GM21529 (cell line): ENCODE measurements around the gene HACD2.

Source experiments
- ATAC-seq: cut with Tn5 transposase; IDR thresholded peaks from one replicate; pipeline ENCODE4 v1.9.1; 2021; ENCODE audit not compliant: unreplicated experiment

Gene HACD2

GRCh38 chr3:123584988-123585937 is at the start of gene HACD2:
Gene HACD2 (minus strand): TSS chr3:123585053. CDS start chr3:123585027, 26 bp downstream.
- peak; percentile 86 for ATAC-seq

- no peak for ATAC-seq
Observed at GRCh38 chr3:123634149-123635051, 49.5 kb upstream of the HACD2 start.

- ATAC-seq, result no peak
Observed at GRCh38 chr3:123633530-123633929, 48.7 kb upstream of the HACD2 start.

GRCh38 chr3:123632161-123632655 is 47.4 kb upstream of the HACD2 start:
- ATAC-seq, result no peak

- no peak for ATAC-seq
Observed at GRCh38 chr3:123629747-123630047, 44.8 kb upstream of the HACD2 start.

GRCh38 chr3:123628996-123629746 is 44.3 kb upstream of the HACD2 start:
- ATAC-seq, result no peak

- no peak for ATAC-seq
Observed at GRCh38 chr3:123627673-123628670, 43.1 kb upstream of the HACD2 start.

- ATAC-seq, result no peak
Observed at GRCh38 chr3:123626881-123627280, 42.0 kb upstream of the HACD2 start.

GRCh38 chr3:123624302-123624701 is 39.4 kb upstream of the HACD2 start:
- ATAC-seq, result no peak

GRCh38 chr3:123623346-123623880 is 38.6 kb upstream of the HACD2 start:
- ATAC-seq, result no peak

GRCh38 chr3:123622766-123623165 is 37.9 kb upstream of the HACD2 start:
- no peak for ATAC-seq

- ATAC-seq, result no peak
Observed at GRCh38 chr3:123621850-123622189, 37.0 kb upstream of the HACD2 start.

- no peak for ATAC-seq
Observed at GRCh38 chr3:123621186-123621849, 36.5 kb upstream of the HACD2 start.

GRCh38 chr3:123620343-123620742 is 35.5 kb upstream of the HACD2 start:
- ATAC-seq, result no peak

GRCh38 chr3:123618768-123619484 is 34.1 kb upstream of the HACD2 start:
- ATAC-seq, result no peak

- no peak for ATAC-seq
Observed at GRCh38 chr3:123618076-123618708, 33.3 kb upstream of the HACD2 start.

- no peak for ATAC-seq
Observed at GRCh38 chr3:123616593-123616992, 31.7 kb upstream of the HACD2 start.

GRCh38 chr3:123613543-123613942 is 28.7 kb upstream of the HACD2 start:
- ATAC-seq, result no peak
